A673 (cell line): Measurements from ENCODE around the gene ADCY5. TPM values are rescaled to one million over a fixed set of nuclear protein-coding genes. Genes with fewer than 3 reads are reported as not detected.

Experiments
- BruUV-seq: library from RNA; stranded (reverse); fragments of 400-500 nt; replicated peaks from 2 replicates; lab custom pipeline; 2021; lab: Mats Ljungman, UMichigan
- CTCF ChIA-PET: fragments of 300-600 bp; sonication (Branson Sonifier 250); formaldehyde crosslinking; loops from one replicate; lab custom pipeline; 2022; ENCODE audit warnings: antibody characterized with exemption; lab: Charles Lee
- POLR2A ChIA-PET: fragments of 300-600 bp; sonication (Branson Sonifier 250); formaldehyde crosslinking; loops from one replicate; lab custom pipeline; 2022; ENCODE audit warnings: antibody characterized with exemption; ENCODE audit not compliant: low non-redundant PET; lab: Charles Lee
- DNase-seq: peaks from one replicate; pipeline ENCODE4 v3.0.0-alpha.2; 2015; ENCODE audit warnings: low spot score
- H3K27ac ChIP-seq: fragments of 200-600 bp; sonication (generic); 2 replicates; pipeline ENCODE4 v1.5.1; 2016; ENCODE audit warnings: mixed run types, low read depth, mild to moderate bottlenecking, mixed read lengths, antibody characterized with exemption, low read length; ENCODE audit not compliant: poor library complexity, severe bottlenecking
- H3K27me3 ChIP-seq: fragments of 200-600 bp; sonication (generic); replicated peaks from 2 replicates; pipeline ENCODE4 v1.6.1; 2017; ENCODE audit warnings: mixed run types, low read depth, mild to moderate bottlenecking, mixed read lengths, antibody characterized with exemption, low read length; ENCODE audit not compliant: insufficient read depth, poor library complexity
- H3K36me3 ChIP-seq: fragments of 200-600 bp; sonication (generic); 2 replicates; pipeline ENCODE4 v1.6.1; 2016; ENCODE audit warnings: mixed run types, mild to moderate bottlenecking, mixed read lengths, antibody characterized with exemption, low read length; ENCODE audit not compliant: insufficient read depth, poor library complexity, severe bottlenecking
- H3K4me1 ChIP-seq: fragments of 200-600 bp; sonication (generic); 2 replicates; pipeline ENCODE4 v1.6.1; 2017; ENCODE audit warnings: mixed run types, mild to moderate bottlenecking, mixed read lengths, antibody characterized with exemption, low read length; ENCODE audit not compliant: insufficient read depth, poor library complexity, severe bottlenecking
- H3K4me3 ChIP-seq: fragments of 200-600 bp; sonication (generic); 2 replicates; pipeline ENCODE4 v1.5.1; 2016; ENCODE audit warnings: low read depth, mixed run types, mild to moderate bottlenecking, mixed read lengths, low read length; ENCODE audit not compliant: poor library complexity, severe bottlenecking
- H3K9me3 ChIP-seq: fragments of 200-600 bp; sonication (generic); 2 replicates; pipeline ENCODE4 v1.6.1; 2016; ENCODE audit warnings: mixed run types, low read depth, mild to moderate bottlenecking, mixed read lengths, antibody characterized with exemption, low read length; ENCODE audit not compliant: poor library complexity, severe bottlenecking
- CTCF ChIP-seq: fragments of 300-800, 200-600 bp; sonication (generic); conservative IDR thresholded peaks from 2 replicates; pipeline ENCODE4 v1.5.1; 2017; ENCODE audit warnings: low read depth, mild to moderate bottlenecking, antibody characterized with exemption, low read length, moderate library complexity, mixed read lengths
- EZH2 ChIP-seq: fragments of 200-600 bp; sonication (generic); IDR thresholded peaks from 2 replicates; pipeline ENCODE4 v1.6.1; 2017; ENCODE audit warnings: borderline replicate concordance, low read depth, mild to moderate bottlenecking, mixed read lengths, antibody characterized with exemption, low read length; ENCODE audit not compliant: poor library complexity, severe bottlenecking
- intact Hi-C: fragments of 100-400 bp; cut with micrococcal nuclease; formaldehyde crosslinking; loops from one replicate; pipeline ENCODE4 v1.10.0; 2022; ENCODE audit not compliant: unreplicated experiment
- total RNA-seq: library from RNA; stranded (reverse); gene quantifications from 2 replicates; pipeline ENCODE4 v1.2.3, GENCODE V29; 2021

ADCY5 gene
- total RNA-seq, 1 experiment from 2014 or later: 0.21 TPM

- Histone ChIP-seq H3K36me3 (no peaks in the 10 kb centered on the region), H3K9me3 (peaks cover 6% of the 10 kb centered on the region), H3K4me1 (peaks cover 22% of the 10 kb centered on the region), H3K27me3 (no peaks in the 10 kb centered on the region), H3K4me3 (no peak overlapping the region), H3K27ac (no peak overlapping the region)
- DNase-seq: no peak
- POLR2A ChIA-PET: no interaction called here
- CTCF ChIA-PET: no interaction called here
- TF ChIP-seq EZH2 (no peak), CTCF (no peak)
- intact Hi-C loops: loop anchor here (5.0 to 10.0 kb wide), 3 partner anchors 319 to 867 kb away; no protein-coding TSS in a partner anchor
- no TSS peak for BruUV-seq
These were observed 187.2 kb downstream of the ADCY5 start for GRCh38 chr3:123261666-123262065.

GRCh38 chr3:123258811-123259420 lies 190.0 kb downstream of the ADCY5 start:
- Histone ChIP-seq H3K4me1 (peaks cover 21% of the 10 kb centered on the region), H3K9me3 (no peaks in the 10 kb centered on the region), H3K27me3 (no peaks in the 10 kb centered on the region), H3K27ac (no peak overlapping the region), H3K36me3 (no peaks in the 10 kb centered on the region), H3K4me3 (no peak overlapping the region)
- TF ChIP-seq CTCF (peak; percentile 79), EZH2 (no peak)
- peak; percentile 80 for DNase-seq
- ChIA-PET CTCF (interaction anchor here (1.0 kb wide), 1 partner anchor 312 kb away, joined by 4 read pairs; no protein-coding TSS in a partner anchor), POLR2A (no interaction called here)
- no TSS peak for BruUV-seq
- intact Hi-C loops: loop anchor here (5.0 kb wide), 2 partner anchors 107 to 232 kb away; partner anchors contain the start of gene SEMA5B

GRCh38 chr3:123258359-123258758 lies 190.5 kb downstream of the ADCY5 start:
- no TSS peak for BruUV-seq
- intact Hi-C loops: loop anchor here (5.0 kb wide), 2 partner anchors 106 to 231 kb away; partner anchors contain the start of gene SEMA5B

More at GRCh38 chr3:123258359-123258758, 190.5 kb downstream of the ADCY5 start:
- H3K27me3 ChIP-seq: no peaks in the 10 kb centered on the region
- H3K27ac ChIP-seq: no peak overlapping the region
- no peak for DNase-seq
- H3K36me3 ChIP-seq: no peaks in the 10 kb centered on the region
- ChIA-PET CTCF (interaction anchor here (1.0 kb wide), 1 partner anchor 311 kb away, joined by 4 read pairs; no protein-coding TSS in a partner anchor), POLR2A (no interaction called here)
- H3K4me1 ChIP-seq: peaks cover 18% of the 10 kb centered on the region
- no peaks in the 10 kb centered on the region for H3K9me3 ChIP-seq
- TF ChIP-seq CTCF (no peak), EZH2 (no peak)
- no peak overlapping the region for H3K4me3 ChIP-seq
